HepG2 (cell line): Measurements from ENCODE around the gene FAM83D. TPM values are rescaled to one million over a fixed set of nuclear protein-coding genes. Genes with fewer than 3 reads are reported as not detected.

Source experiments
- ARHGAP35 ChIP-seq: sonication (generic); formaldehyde crosslinking; IDR thresholded peaks from 2 replicates; pipeline ENCODE4 v1.9.0; 2022; ENCODE audit warnings: mild to moderate bottlenecking, inconsistent platforms, moderate library complexity, missing genetic modification reagents, borderline replicate concordance
- CCAR2 ChIP-seq: fragments of 200-400 bp; formaldehyde crosslinking; optimal IDR thresholded peaks from 2 replicates; pipeline ENCODE3; 2018; ENCODE audit warnings: low read depth, mild to moderate bottlenecking, low read length, moderate library complexity
- ELF1 ChIP-seq: sonication (generic); formaldehyde crosslinking; IDR thresholded peaks from 2 replicates; pipeline ENCODE4 v1.4.0; 2020; ENCODE audit warnings: missing genetic modification reagents
- FOXK2 ChIP-seq: fragments of 450-650 bp; IDR thresholded peaks from 2 replicates; pipeline ENCODE4 v1.6.1; 2016
- HDAC2 ChIP-seq: sonication (generic); formaldehyde crosslinking; IDR thresholded peaks from 2 replicates; pipeline ENCODE4 v1.4.0; 2020; ENCODE audit warnings: missing genetic modification reagents
- KDM1A ChIP-seq: IDR thresholded peaks from 2 replicates; pipeline ENCODE4 v1.6.1; 2016; ENCODE audit warnings: missing compliant biosample characterization
- KLF11 ChIP-seq: IDR thresholded peaks from 2 replicates; pipeline ENCODE4 v1.6.1; 2016; ENCODE audit warnings: missing compliant biosample characterization
- NR3C1 ChIP-seq: sonication (generic); formaldehyde crosslinking; IDR thresholded peaks from 2 replicates; pipeline ENCODE4 v1.4.0; 2020; ENCODE audit warnings: missing genetic modification reagents
- RFXAP ChIP-seq: sonication (generic); formaldehyde crosslinking; IDR thresholded peaks from 2 replicates; pipeline ENCODE4 v1.4.0; 2020; ENCODE audit warnings: missing genetic modification reagents, borderline replicate concordance
- SAFB2 ChIP-seq: sonication (generic); formaldehyde crosslinking; IDR thresholded peaks from 2 replicates; pipeline ENCODE4 v1.5.1; 2020; ENCODE audit warnings: missing genetic modification reagents, low read depth, mild to moderate bottlenecking, borderline replicate concordance
- TBX2 ChIP-seq: sonication (generic); formaldehyde crosslinking; IDR thresholded peaks from 2 replicates; pipeline ENCODE4 v1.5.0; 2020; ENCODE audit warnings: missing genetic modification reagents, mild to moderate bottlenecking, borderline replicate concordance
- ZFP62 ChIP-seq: sonication (generic); formaldehyde crosslinking; IDR thresholded peaks from 2 replicates; pipeline ENCODE4 v1.4.0; 2020; ENCODE audit warnings: missing genetic modification reagents
- ZKSCAN8 ChIP-seq: IDR thresholded peaks from 2 replicates; pipeline ENCODE4 v1.6.1; 2016; ENCODE audit warnings: borderline replicate concordance, missing genetic modification reagents, missing compliant biosample characterization
- ZNF556 ChIP-seq: sonication (generic); formaldehyde crosslinking; IDR thresholded peaks from 2 replicates; pipeline ENCODE4 v1.4.0; 2020; ENCODE audit warnings: mild to moderate bottlenecking, missing genetic modification reagents, borderline replicate concordance
- ZNF841 ChIP-seq: sonication (generic); formaldehyde crosslinking; IDR thresholded peaks from 2 replicates; pipeline ENCODE4 v1.8.1; 2023; ENCODE audit warnings: missing genetic modification reagents, borderline replicate concordance
- polyA plus RNA-seq, 8 experiments: library from polyadenylated mRNA; depleted of rRNA in 3 of 8; stranded (reverse) in 7 of 8; unstranded in 1 of 8; fragments of >200 nt; fragmentation: Illumina TruSeq in 4 of 8; extraction: Trizol in 4 of 8; gene quantifications; 2 replicates each; pipeline versions ENCODE4 v1.2.1 to v1.2.3, GENCODE V29; 2011 to 2016; ENCODE audit warnings: low read depth in 4 of 8, missing spikeins in 1 of 8, mixed read lengths in 1 of 8; ENCODE audit not compliant: insufficient read depth in 1 of 8
- total RNA-seq, 5 experiments: library from RNA; depleted of rRNA; stranded (reverse); fragments of >200 nt; fragmentation: Illumina TruSeq; extraction: Trizol; gene quantifications; 2 replicates each; pipeline ENCODE4 v1.2.3, GENCODE V29; 2016; ENCODE audit warnings: low read depth in 1 of 5
- TF ChIP-seq, protein P1 (sequence below): sonication (generic); formaldehyde crosslinking; IDR thresholded peaks from 2 replicates; pipeline ENCODE4 v1.5.0; 2020; ENCODE audit warnings: mild to moderate bottlenecking, missing genetic modification reagents, borderline replicate concordance
- TF ChIP-seq, protein P2 (sequence below): sonication (generic); formaldehyde crosslinking; IDR thresholded peaks from 2 replicates; pipeline ENCODE4 v1.9.0; 2021; ENCODE audit warnings: missing genetic modification reagents, borderline replicate concordance
- TF ChIP-seq, protein P3 (sequence below): sonication (generic); formaldehyde crosslinking; IDR thresholded peaks from 2 replicates; pipeline ENCODE4 v1.4.0; 2020; ENCODE audit warnings: missing genetic modification reagents

FAM83D gene
- total and polyA plus RNA-seq, 2 of the 13 experiments (the other 11 are each of a cell fraction or from before 2014, with no cell fraction given), result 51.4 to 64.0 TPM

DNA sequence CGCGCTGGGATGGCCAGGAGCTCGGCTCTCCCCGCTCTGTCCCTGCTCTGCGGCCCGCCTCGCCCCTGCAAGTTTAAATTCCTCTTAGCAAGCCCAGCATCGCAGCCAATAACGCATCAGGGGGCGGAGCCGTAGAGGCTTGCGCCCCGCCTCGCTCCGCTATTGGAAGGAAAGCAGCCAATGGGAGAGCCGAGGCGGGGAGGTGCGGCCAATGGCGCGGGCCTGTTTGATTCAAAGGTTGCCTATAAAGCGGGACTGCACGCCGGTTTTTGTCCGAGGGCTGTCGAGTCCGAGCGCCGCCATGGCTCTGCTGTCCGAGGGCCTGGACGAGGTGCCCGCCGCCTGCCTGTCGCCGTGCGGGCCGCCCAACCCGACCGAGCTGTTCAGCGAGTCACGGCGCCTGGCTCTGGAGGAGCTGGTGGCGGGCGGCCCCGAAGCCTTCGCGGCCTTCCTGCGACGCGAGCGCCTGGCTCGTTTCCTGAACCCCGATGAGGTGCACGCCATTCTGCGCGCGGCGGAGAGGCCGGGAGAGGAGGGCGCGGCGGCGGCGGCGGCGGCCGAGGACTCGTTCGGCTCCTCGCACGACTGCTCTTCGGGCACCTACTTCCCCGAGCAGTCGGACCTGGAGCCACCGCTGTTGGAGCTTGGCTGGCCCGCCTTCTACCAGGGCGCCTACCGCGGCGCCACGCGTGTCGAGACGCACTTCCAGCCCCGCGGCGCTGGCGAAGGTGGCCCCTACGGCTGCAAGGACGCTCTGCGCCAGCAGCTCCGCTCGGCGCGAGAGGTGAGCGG, at the start of gene FAM83D (continued):
- TF ChIP-seq, protein P1, sequence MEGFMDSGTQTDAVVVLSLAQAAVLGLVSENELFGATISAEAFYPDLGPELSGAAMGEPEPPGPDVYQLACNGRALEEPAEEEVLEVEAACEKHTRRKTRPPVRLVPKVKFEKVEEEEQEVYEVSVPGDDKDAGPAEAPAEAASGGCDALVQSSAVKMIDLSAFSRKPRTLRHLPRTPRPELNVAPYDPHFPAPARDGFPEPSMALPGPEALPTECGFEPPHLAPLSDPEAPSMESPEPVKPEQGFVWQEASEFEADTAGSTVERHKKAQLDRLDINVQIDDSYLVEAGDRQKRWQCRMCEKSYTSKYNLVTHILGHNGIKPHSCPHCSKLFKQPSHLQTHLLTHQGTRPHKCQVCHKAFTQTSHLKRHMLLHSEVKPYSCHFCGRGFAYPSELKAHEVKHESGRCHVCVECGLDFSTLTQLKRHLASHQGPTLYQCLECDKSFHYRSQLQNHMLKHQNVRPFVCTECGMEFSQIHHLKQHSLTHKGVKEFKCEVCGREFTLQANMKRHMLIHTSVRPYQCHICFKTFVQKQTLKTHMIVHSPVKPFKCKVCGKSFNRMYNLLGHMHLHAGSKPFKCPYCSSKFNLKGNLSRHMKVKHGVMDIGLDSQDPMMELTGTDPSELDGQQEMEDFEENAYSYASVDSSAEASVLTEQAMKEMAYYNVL (CRISPR knock-in tag), result peak; percentile 89
- TF ChIP-seq RFXAP (CRISPR knock-in tag) (peak; percentile 87; the same call in 1 of the 2 replicates), ZNF556 (CRISPR knock-in tag) (peak; percentile 94; the same call in 1 of the 2 replicates), NR3C1 (CRISPR knock-in tag) (0 out of 2 replicates have a peak, but pooled peaks have one; percentile 59), KDM1A (CRISPR knock-in tag) (peak; percentile 92), ZFP62 (CRISPR knock-in tag) (0 out of 2 replicates have a peak, but pooled peaks have one; percentile 91), ELF1 (CRISPR knock-in tag) (no peak; the same call in 1 of the 2 replicates), TBX2 (CRISPR knock-in tag) (peak; percentile 75), FOXK2 (no peak), HDAC2 (peak; percentile 91), ZNF841 (CRISPR knock-in tag) (no peak), SAFB2 (CRISPR knock-in tag) (peak; percentile 86), ZKSCAN8 (peak; percentile 11; the same call in 1 of the 2 replicates), CCAR2 (peak; percentile 76), ARHGAP35 (no peak; the same call in none of the 2 replicates), KLF11 (CRISPR knock-in tag) (peak; percentile 59)
- TF ChIP-seq, protein P2, sequence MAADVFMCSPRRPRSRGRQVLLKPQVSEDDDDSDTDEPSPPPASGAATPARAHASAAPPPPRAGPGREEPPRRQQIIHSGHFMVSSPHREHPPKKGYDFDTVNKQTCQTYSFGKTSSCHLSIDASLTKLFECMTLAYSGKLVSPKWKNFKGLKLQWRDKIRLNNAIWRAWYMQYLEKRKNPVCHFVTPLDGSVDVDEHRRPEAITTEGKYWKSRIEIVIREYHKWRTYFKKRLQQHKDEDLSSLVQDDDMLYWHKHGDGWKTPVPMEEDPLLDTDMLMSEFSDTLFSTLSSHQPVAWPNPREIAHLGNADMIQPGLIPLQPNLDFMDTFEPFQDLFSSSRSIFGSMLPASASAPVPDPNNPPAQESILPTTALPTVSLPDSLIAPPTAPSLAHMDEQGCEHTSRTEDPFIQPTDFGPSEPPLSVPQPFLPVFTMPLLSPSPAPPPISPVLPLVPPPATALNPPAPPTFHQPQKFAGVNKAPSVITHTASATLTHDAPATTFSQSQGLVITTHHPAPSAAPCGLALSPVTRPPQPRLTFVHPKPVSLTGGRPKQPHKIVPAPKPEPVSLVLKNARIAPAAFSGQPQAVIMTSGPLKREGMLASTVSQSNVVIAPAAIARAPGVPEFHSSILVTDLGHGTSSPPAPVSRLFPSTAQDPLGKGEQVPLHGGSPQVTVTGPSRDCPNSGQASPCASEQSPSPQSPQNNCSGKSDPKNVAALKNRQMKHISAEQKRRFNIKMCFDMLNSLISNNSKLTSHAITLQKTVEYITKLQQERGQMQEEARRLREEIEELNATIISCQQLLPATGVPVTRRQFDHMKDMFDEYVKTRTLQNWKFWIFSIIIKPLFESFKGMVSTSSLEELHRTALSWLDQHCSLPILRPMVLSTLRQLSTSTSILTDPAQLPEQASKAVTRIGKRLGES (CRISPR knock-in tag), result no peak
- TF ChIP-seq, protein P3, sequence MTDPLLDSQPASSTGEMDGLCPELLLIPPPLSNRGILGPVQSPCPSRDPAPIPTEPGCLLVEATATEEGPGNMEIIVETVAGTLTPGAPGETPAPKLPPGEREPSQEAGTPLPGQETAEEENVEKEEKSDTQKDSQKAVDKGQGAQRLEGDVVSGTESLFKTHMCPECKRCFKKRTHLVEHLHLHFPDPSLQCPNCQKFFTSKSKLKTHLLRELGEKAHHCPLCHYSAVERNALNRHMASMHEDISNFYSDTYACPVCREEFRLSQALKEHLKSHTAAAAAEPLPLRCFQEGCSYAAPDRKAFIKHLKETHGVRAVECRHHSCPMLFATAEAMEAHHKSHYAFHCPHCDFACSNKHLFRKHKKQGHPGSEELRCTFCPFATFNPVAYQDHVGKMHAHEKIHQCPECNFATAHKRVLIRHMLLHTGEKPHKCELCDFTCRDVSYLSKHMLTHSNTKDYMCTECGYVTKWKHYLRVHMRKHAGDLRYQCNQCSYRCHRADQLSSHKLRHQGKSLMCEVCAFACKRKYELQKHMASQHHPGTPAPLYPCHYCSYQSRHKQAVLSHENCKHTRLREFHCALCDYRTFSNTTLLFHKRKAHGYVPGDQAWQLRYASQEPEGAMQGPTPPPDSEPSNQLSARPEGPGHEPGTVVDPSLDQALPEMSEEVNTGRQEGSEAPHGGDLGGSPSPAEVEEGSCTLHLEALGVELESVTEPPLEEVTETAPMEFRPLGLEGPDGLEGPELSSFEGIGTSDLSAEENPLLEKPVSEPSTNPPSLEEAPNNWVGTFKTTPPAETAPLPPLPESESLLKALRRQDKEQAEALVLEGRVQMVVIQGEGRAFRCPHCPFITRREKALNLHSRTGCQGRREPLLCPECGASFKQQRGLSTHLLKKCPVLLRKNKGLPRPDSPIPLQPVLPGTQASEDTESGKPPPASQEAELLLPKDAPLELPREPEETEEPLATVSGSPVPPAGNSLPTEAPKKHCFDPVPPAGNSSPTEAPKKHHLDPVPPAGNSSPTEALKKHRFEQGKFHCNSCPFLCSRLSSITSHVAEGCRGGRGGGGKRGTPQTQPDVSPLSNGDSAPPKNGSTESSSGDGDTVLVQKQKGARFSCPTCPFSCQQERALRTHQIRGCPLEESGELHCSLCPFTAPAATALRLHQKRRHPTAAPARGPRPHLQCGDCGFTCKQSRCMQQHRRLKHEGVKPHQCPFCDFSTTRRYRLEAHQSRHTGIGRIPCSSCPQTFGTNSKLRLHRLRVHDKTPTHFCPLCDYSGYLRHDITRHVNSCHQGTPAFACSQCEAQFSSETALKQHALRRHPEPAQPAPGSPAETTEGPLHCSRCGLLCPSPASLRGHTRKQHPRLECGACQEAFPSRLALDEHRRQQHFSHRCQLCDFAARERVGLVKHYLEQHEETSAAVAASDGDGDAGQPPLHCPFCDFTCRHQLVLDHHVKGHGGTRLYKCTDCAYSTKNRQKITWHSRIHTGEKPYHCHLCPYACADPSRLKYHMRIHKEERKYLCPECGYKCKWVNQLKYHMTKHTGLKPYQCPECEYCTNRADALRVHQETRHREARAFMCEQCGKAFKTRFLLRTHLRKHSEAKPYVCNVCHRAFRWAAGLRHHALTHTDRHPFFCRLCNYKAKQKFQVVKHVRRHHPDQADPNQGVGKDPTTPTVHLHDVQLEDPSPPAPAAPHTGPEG (CRISPR knock-in tag), result peak; percentile 87
